ENCODE measurements around the gene RBFOX1. TPM values are rescaled to one million over a fixed set of nuclear protein-coding genes. Genes with fewer than 3 reads are reported as not detected.

RBFOX1 gene
- total RNA-seq, 1 experiment from 2014 or later = not detected

DNA sequence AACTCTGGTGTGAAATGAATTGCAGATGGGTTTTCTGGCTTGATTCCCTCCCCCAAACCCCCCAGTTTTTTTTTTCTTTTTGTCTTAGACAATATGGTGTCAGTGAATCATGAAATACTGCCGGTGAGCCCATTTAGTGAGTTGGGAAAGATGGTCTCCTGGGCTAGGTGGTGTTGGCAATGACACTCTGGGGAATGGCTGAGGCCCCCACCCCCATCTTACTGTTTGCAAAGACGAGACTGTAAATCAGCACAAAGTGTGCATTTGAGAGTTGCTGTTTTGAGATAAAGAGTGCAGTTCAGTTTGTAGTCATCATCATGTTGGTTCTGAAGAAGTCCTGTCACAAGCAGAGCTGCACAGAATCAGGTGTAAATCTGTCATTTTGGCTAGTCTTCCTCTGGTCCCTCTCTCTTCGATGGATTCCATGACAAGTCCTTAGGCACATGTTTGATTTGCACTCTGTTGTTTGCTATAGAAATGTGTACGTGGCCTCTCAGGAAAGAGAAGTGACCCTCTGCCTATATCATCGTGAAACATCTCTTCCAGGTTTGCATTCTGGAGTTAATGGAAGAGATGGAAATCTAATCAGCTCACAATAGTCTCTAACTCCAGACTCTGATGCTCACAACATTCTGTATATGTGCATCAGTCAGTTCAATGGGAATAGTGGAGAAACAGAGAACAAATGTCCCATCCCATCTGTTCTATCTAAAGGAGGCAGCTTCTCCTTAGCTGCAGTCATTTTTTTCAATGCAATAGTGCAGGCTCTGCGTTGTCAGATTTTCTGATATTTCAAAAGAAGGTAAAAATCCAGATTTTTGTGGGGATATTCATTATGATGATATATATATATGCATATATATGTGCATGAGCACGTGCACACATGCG, 34.6 kb downstream of the RBFOX1 start:
- H3K27me3 ChIP-seq (ENCODE audit: low read length) = no peaks in the 10 kb centered on the region
- H3K4me2 ChIP-seq (ENCODE audit: low read length) = no peak overlapping the region
- ChIA-PET POLR2A (ENCODE audit: unreplicated experiment) (no interaction called here), CTCF (no interaction called here)
- no peak overlapping the region for H3K4me3 ChIP-seq (ENCODE audit: low read length)
- H3K79me2 ChIP-seq (ENCODE audit: low read length) = no peaks in the 10 kb centered on the region
- no peak overlapping the region for H3K27ac ChIP-seq (ENCODE audit: low read length)
- intact Hi-C loops (cut with micrococcal nuclease) = no loop called here
- H3K4me1 ChIP-seq (ENCODE audit: insufficient read depth, low read length) = no peaks in the 10 kb centered on the region
- H3K9ac ChIP-seq (ENCODE audit: low read length) = no peak overlapping the region
- H4K20me1 ChIP-seq (ENCODE audit: low read length) = no peaks in the 10 kb centered on the region
- H3K36me3 ChIP-seq (ENCODE audit: low read depth, low read length) = no peaks in the 10 kb centered on the region
- no peak overlapping the region for H2AFZ ChIP-seq (ENCODE audit: low read length)
- ATAC-seq (no peak), DNase-seq (no peak)
- H3K9me2 ChIP-seq (replicated peaks; ENCODE audit: low read length) = no peaks in the 10 kb centered on the region
- H3K9me3 ChIP-seq (ENCODE audit: low read length) = no peaks in the 10 kb centered on the region
- TF ChIP-seq EZH2 (IDR thresholded peaks at IDR 0.05; ENCODE audit: low read length, unreplicated experiment) = no peak
- TF ChIP-seq CTCF (conservative IDR thresholded peaks at IDR 0.05; ENCODE audit: low read depth, low read length) = no peak
- TF ChIP-seq EZH2phosphoT487 (IDR thresholded peaks at IDR 0.05; ENCODE audit: borderline replicate concordance, low read length) = no peak
- no peaks in the 10 kb centered on the region for H3F3A ChIP-seq (ENCODE audit: low read length, unreplicated experiment)
- no TSS peak for BruUV-seq (replicated peaks)

GRCh38 chr16:7369204-7369603, 36.6 kb downstream of the RBFOX1 start:
- ATAC-seq = no peak
- no TSS peak for BruUV-seq (replicated peaks)
- Histone ChIP-seq H2AFZ (ENCODE audit: low read length) (no peak overlapping the region), H3K27ac (ENCODE audit: low read length) (no peak overlapping the region), H3K9me2 (replicated peaks; ENCODE audit: low read length) (no peaks in the 10 kb centered on the region), H3K36me3 (ENCODE audit: low read depth, low read length) (no peaks in the 10 kb centered on the region), H3K9me3 (ENCODE audit: low read length) (no peaks in the 10 kb centered on the region), H3K4me1 (ENCODE audit: insufficient read depth, low read length) (no peaks in the 10 kb centered on the region), H3K27me3 (ENCODE audit: low read length) (no peaks in the 10 kb centered on the region), H3F3A (ENCODE audit: low read length, unreplicated experiment) (no peaks in the 10 kb centered on the region), H3K79me2 (ENCODE audit: low read length) (no peaks in the 10 kb centered on the region), H3K4me3 (ENCODE audit: low read length) (no peak overlapping the region), H3K4me2 (ENCODE audit: low read length) (no peak overlapping the region), H4K20me1 (ENCODE audit: low read length) (no peaks in the 10 kb centered on the region), H3K9ac (ENCODE audit: low read length) (no peak overlapping the region)
- CTCF ChIA-PET = no interaction called here
- intact Hi-C loops (cut with micrococcal nuclease) = no loop called here
- POLR2A ChIA-PET (ENCODE audit: unreplicated experiment) = no interaction called here
- TF ChIP-seq EZH2phosphoT487 (IDR thresholded peaks at IDR 0.05; ENCODE audit: borderline replicate concordance, low read length) = no peak
- no peak for TF ChIP-seq EZH2 (IDR thresholded peaks at IDR 0.05; ENCODE audit: low read length, unreplicated experiment)
- TF ChIP-seq CTCF (conservative IDR thresholded peaks at IDR 0.05; ENCODE audit: low read depth, low read length) = no peak
- no peak for DNase-seq

- Histone ChIP-seq H3K9me3 (ENCODE audit: low read length) (no peaks in the 10 kb centered on the region), H3K9me2 (replicated peaks; ENCODE audit: low read length) (no peaks in the 10 kb centered on the region), H3K9ac (ENCODE audit: low read length) (no peak overlapping the region), H3K4me2 (ENCODE audit: low read length) (no peak overlapping the region), H2AFZ (ENCODE audit: low read length) (no peak overlapping the region), H4K20me1 (ENCODE audit: low read length) (no peaks in the 10 kb centered on the region), H3K79me2 (ENCODE audit: low read length) (no peaks in the 10 kb centered on the region), H3K36me3 (ENCODE audit: low read depth, low read length) (no peaks in the 10 kb centered on the region), H3K4me3 (ENCODE audit: low read length) (no peak overlapping the region), H3K27me3 (ENCODE audit: low read length) (no peaks in the 10 kb centered on the region), H3K4me1 (ENCODE audit: insufficient read depth, low read length) (no peaks in the 10 kb centered on the region), H3F3A (ENCODE audit: low read length, unreplicated experiment) (no peaks in the 10 kb centered on the region), H3K27ac (ENCODE audit: low read length) (no peak overlapping the region)
- no peak for TF ChIP-seq EZH2phosphoT487 (IDR thresholded peaks at IDR 0.05; ENCODE audit: borderline replicate concordance, low read length)
- TF ChIP-seq CTCF (conservative IDR thresholded peaks at IDR 0.05; ENCODE audit: low read depth, low read length) = no peak
- no peak for TF ChIP-seq EZH2 (IDR thresholded peaks at IDR 0.05; ENCODE audit: low read length, unreplicated experiment)
- ChIA-PET CTCF (no interaction called here), POLR2A (ENCODE audit: unreplicated experiment) (no interaction called here)
- intact Hi-C loops (cut with micrococcal nuclease) = no loop called here
- no TSS peak for BruUV-seq (replicated peaks)
- DNase-seq (no peak), ATAC-seq (no peak)
Observed at GRCh38 chr16:7372095-7372494, 39.5 kb downstream of the RBFOX1 start.

Data from PC-3 (cell line).